NB4 (cell line): ENCODE results near the gene DDX51.

Experiments used
- DNase-seq: peaks from one replicate; pipeline ENCODE4 v3.0.0; 2010; ENCODE audit warnings: low read depth
- H3K4me3 ChIP-seq: one replicate; pipeline ENCODE4 v1.5.1; 2011; ENCODE audit warnings: mild to moderate bottlenecking, low read depth, low read length, moderate library complexity
- MAX ChIP-seq: IDR thresholded peaks from 2 replicates; pipeline ENCODE4 v1.6.1; 2011; ENCODE audit warnings: low read depth, low read length
- MYC ChIP-seq: IDR thresholded peaks from 2 replicates; pipeline ENCODE4 v1.6.1; 2011; ENCODE audit warnings: low read depth, low read length
- POLR2A ChIP-seq: IDR thresholded peaks from 2 replicates; pipeline ENCODE4 v1.6.1; 2011; ENCODE audit warnings: mild to moderate bottlenecking; ENCODE audit not compliant: insufficient read length; ENCODE audit errors: extremely low read depth
- TF ChIP-seq, protein P1 (sequence below): IDR thresholded peaks from one replicate; pipeline ENCODE4 v1.5.1; 2012; ENCODE audit warnings: low read depth, low read length

DDX51 gene

DNA sequence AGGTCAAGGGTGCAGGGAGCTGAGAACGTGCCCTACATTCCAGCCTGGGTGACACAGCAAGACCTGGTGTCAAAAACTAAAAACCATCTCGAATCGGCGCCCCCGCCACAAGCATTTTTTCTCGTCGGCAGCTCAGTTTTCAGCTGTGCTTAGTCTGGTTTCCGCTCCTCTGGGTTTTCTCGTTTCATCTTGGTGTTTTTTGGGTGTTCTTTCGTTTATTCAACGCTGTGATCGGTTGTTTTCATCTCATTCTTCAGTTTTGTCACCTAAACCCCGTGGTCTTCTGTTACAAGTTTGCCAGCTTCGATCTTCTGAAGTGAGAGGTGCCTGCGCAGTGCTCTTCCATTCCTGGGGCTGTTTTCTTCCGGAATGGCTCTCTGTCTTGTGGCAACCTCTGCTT, 41.6 kb upstream of the DDX51 start:
- no peak overlapping the region for H3K4me3 ChIP-seq
- TF ChIP-seq MAX (no peak), POLR2A (no peak), MYC (no peak)
- TF ChIP-seq, protein P1, sequence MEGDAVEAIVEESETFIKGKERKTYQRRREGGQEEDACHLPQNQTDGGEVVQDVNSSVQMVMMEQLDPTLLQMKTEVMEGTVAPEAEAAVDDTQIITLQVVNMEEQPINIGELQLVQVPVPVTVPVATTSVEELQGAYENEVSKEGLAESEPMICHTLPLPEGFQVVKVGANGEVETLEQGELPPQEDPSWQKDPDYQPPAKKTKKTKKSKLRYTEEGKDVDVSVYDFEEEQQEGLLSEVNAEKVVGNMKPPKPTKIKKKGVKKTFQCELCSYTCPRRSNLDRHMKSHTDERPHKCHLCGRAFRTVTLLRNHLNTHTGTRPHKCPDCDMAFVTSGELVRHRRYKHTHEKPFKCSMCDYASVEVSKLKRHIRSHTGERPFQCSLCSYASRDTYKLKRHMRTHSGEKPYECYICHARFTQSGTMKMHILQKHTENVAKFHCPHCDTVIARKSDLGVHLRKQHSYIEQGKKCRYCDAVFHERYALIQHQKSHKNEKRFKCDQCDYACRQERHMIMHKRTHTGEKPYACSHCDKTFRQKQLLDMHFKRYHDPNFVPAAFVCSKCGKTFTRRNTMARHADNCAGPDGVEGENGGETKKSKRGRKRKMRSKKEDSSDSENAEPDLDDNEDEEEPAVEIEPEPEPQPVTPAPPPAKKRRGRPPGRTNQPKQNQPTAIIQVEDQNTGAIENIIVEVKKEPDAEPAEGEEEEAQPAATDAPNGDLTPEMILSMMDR, result no peak

DNA sequence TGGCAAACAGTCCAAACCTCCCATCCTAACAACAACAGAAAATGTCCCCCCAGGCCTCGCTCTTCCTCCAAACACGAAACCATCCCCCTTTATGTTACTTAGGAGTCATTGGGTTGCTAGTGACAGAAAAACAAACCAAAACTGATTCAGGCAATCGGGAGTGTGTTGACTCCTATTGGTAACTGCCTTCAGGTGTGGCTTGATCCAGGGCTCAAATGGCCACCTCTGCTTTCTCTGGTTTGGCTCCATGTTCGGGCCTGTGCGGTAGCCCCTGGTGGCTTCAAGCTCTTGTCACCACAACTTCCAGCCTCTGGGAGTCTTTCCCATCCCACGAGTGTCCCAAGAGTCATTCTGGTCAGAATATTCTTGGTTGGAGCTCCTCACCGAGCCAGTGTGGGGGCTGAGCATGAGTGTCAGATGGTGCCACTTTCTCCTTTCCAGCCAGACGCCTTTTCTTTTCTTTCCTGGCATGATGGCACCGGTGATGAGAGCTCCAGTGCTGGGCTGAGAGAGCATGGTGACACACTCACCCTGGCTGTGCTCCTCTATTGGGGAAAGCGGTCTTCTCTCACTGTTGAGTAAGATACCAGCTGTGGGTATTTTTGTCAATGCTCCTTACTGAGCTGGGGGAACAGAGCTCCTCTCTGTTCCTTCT, 38.7 kb upstream of the DDX51 start:
- no peak for DNase-seq
- H3K4me3 ChIP-seq, result no peak overlapping the region
- TF ChIP-seq MYC (no peak), POLR2A (no peak), MAX (no peak)
- TF ChIP-seq, protein P1, result no peak

More for the DNA sequence above, 41.6 kb upstream of the DDX51 start:
- no peak for DNase-seq

- no peak overlapping the region for H3K4me3 ChIP-seq
- DNase-seq, result no peak
- TF ChIP-seq POLR2A (no peak), MAX (no peak), MYC (no peak)
- TF ChIP-seq, protein P1, result no peak
Measured at GRCh38 chr12:132182206-132182710, 38.1 kb upstream of the DDX51 start.

DNA sequence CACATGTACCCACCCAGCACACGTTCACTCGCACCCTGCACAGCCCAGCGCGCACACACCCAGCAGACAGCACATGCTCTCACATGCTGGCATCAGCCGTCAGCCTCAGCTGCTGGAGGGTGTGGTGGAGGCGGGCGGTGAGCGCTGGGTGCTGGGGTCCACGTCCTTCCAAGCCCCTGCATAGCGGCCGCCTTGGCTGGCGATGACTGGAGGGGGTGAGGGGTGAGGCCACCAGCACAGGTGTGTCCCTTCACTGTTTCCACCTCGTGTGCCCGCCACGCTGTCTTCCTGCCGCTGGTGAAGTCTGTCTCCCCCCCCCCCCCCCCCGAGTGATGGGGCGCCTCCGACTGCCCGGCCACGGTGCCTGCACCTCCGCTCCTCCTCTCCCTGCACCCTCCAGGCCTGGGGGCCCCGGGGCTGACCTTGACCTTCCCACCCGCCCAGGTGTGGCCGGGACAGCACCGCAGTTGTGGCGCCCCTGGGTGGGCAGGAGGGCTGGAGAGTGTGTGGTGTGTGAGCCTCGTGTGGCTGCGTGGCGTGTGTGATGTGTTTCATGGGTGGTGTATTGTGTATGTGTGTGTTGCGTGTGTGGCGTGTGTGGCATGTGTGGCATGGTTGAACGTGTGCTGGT, 37.6 kb upstream of the DDX51 start:
- H3K4me3 ChIP-seq, result no peak overlapping the region
- no peak for DNase-seq
- TF ChIP-seq MAX, result no peak
- no peak for TF ChIP-seq POLR2A
- no peak for TF ChIP-seq MYC
- TF ChIP-seq, protein P1, result no peak

DNA sequence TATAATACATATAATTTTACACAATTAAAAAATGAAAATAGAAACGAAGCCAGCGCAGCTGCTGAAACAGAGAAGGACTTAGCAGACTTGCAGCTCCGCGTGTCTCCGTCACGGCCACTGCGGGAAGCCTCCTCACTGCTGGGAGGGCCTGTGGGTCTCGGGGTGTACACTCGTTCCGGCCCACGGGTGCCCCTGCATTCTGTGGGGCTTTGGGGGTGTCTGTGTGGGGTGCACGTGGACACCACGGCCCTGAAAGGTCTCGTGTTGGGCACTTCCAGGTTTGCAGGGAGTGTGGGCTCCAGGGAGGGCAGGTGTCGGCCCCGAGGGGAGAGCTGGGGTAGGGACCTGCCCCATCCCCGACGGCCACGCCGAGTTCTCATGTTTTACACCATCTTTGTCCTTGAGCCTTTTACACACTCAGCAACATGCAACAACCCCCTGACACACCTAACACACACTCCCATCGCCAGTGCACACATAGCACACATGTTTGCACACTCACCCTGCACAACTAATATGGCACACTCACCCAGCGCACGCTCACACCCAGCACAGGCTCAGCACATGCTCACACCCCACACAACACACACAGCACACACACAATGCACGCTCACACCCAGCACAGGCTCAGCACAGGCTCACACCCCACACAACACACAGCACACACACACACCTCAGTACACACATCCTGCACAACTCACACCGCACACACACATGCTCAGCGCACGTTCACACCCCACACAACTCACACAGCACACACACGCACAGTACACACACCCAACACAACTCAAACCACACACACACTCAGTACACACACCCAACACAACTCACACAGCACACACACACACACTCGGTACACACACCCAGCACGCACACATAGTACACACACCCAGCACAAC, 36.8 kb upstream of the DDX51 start:
- no peak for DNase-seq
- no peak overlapping the region for H3K4me3 ChIP-seq
- TF ChIP-seq POLR2A (no peak), MYC (no peak), MAX (no peak)
- TF ChIP-seq, protein P1, result no peak
